Gastroesophageal sphincter (tissue), 4 donors: ENCODE results near the gene DMD. TPM values are rescaled to one million over a fixed set of nuclear protein-coding genes. Genes with fewer than 3 reads are reported as not detected.

Experiments used
- ATAC-seq: fragments of 150-250 bp; one replicate; pipeline ENCODE4 v1.9.1; 2016; ENCODE audit warnings: mild to moderate bottlenecking, moderate library complexity
- H3K27ac ChIP-seq, 4 donors: fragments of 200-600 bp; sonication (generic) in 3 of 4; 1 replicate in 3 of 4; 2 replicates in 1 of 4; pipeline ENCODE4 v1.5.1; 2016 to 2019
- H3K27me3 ChIP-seq: fragments of 200-600 bp; sonication (generic); one replicate; pipeline ENCODE4 v1.5.1; 2019
- H3K36me3 ChIP-seq, 2 donors: fragments of 200-600 bp; sonication (generic); one replicate each; pipeline ENCODE4 v1.5.1; 2019; ENCODE audit warnings: control low read depth in 1 of 2
- H3K4me1 ChIP-seq, 3 donors: fragments of 200-600 bp; sonication (generic); 1 replicate in 2 of 3; 2 replicates in 1 of 3; pipeline ENCODE4 v1.5.1; 2016 to 2019; ENCODE audit warnings: control low read depth in 2 of 3
- H3K4me3 ChIP-seq, 2 donors: fragments of 200-600 bp; sonication (generic); one replicate each; pipeline ENCODE4 v1.5.1; 2019; ENCODE audit warnings: mild to moderate bottlenecking in 1 of 2, moderate library complexity in 1 of 2
- H3K9me3 ChIP-seq, 3 donors: fragments of 200-600 bp; sonication (generic); one replicate each; pipeline ENCODE4 v1.5.1; 2017 to 2019; ENCODE audit warnings: control low read depth in 2 of 3
- EP300 ChIP-seq: sonication (generic); formaldehyde crosslinking; IDR thresholded peaks from one replicate; pipeline ENCODE4 v1.6.1; 2017; ENCODE audit warnings: antibody characterized with exemption, mild to moderate bottlenecking
- POLR2A ChIP-seq, 2 donors: fragments of 450-650 bp; IDR thresholded peaks; one replicate each; pipeline ENCODE4 v1.6.1; 2017; ENCODE audit warnings: antibody characterized with exemption in 2 of 2, mild to moderate bottlenecking in 2 of 2, moderate library complexity in 1 of 2
- POLR2AphosphoS5 ChIP-seq: sonication (generic); formaldehyde crosslinking; IDR thresholded peaks from one replicate; pipeline ENCODE4 v1.6.1; 2017; ENCODE audit warnings: antibody characterized with exemption
- WGBS, 2 donors: methylation state at CpG; one replicate each; pipeline ENCODE4 v1.1.5; 2018; ENCODE audit warnings: low coverage in 1 of 2; 5-methylcytosine and 5-hydroxymethylcytosine counted together
- total RNA-seq, 4 donors: library from RNA; depleted of rRNA; stranded (reverse); fragments of >200 nt; gene quantifications; one replicate each; pipeline ENCODE4 v1.1.0, GENCODE V29; 2016
- TF ChIP-seq, protein P1 (sequence below), 4 experiments: fragments of 200-600 bp in 2 of 4; fragments of 450-650 bp in 2 of 4; sonication (generic) in 1 of 4; IDR thresholded peaks; one replicate each; pipeline ENCODE4 v1.5.1; 2017 to 2019; ENCODE audit warnings: antibody characterized with exemption in 4 of 4, mild to moderate bottlenecking in 2 of 4, moderate library complexity in 2 of 4

DMD gene
- total RNA-seq, 4 donors from 2014 or later = 111 to 225 (median 183) TPM

DNA sequence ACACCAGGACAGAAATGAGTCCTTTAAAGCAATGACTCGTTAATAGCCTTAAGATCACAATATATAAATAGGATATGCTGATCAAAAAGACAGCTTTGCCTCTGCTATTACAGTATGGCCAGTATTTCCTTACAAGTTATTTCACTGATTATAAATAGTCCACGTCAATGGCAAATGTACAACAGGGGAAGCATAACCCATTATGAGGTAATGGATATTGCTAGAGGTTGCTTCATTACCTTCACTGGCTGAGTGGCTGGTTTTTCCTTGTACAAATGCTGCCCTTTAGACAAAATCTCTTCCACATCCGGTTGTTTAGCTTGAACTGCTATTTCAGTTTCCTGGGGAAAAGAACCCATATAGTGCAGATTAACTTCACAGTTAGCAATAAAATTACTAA lies 1374.9 kb downstream of the DMD start:
- H3K9me3 ChIP-seq = no peaks in the 10 kb centered on the region
- no peaks in the 10 kb centered on the region for H3K4me1 ChIP-seq
- TF ChIP-seq, protein P1, sequence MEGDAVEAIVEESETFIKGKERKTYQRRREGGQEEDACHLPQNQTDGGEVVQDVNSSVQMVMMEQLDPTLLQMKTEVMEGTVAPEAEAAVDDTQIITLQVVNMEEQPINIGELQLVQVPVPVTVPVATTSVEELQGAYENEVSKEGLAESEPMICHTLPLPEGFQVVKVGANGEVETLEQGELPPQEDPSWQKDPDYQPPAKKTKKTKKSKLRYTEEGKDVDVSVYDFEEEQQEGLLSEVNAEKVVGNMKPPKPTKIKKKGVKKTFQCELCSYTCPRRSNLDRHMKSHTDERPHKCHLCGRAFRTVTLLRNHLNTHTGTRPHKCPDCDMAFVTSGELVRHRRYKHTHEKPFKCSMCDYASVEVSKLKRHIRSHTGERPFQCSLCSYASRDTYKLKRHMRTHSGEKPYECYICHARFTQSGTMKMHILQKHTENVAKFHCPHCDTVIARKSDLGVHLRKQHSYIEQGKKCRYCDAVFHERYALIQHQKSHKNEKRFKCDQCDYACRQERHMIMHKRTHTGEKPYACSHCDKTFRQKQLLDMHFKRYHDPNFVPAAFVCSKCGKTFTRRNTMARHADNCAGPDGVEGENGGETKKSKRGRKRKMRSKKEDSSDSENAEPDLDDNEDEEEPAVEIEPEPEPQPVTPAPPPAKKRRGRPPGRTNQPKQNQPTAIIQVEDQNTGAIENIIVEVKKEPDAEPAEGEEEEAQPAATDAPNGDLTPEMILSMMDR (IDR thresholded peaks at IDR 0.05) = no peak
- no peak for TF ChIP-seq POLR2A (IDR thresholded peaks at IDR 0.05)
- no peak for TF ChIP-seq EP300
- TF ChIP-seq POLR2AphosphoS5 = no peak
- ATAC-seq = no peak
- no peak overlapping the region for H3K4me3 ChIP-seq
- WGBS, 2 donors = 53 to 62% methylated on average over 2 to 3 of the region's 3 CpGs
- H3K27me3 ChIP-seq = no peaks in the 10 kb centered on the region
- no peaks in the 10 kb centered on the region for H3K36me3 ChIP-seq
- H3K27ac ChIP-seq = no peak overlapping the region

DNA sequence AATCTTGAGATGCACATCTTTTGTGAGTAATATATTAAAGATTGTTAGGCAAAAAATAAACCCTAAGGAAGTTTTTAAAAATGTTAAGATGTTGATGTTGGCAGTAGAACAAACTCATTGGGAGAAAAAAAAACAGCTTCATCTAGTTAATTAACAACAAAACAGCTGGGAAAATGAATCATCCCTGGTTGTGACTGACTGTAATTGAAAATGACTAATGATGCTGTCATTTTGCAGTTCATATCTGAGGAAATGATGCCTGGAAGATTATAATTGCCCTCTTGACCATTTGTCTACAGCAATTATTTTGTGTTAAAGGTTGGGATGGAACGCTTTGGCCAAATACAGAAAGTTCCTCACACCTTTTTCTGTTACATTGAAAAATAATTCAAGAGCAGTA lies 1379.1 kb downstream of the DMD start:
- no peak for ATAC-seq
- H3K27me3 ChIP-seq = no peaks in the 10 kb centered on the region
- 0 to 22% methylated on average over 1 of the region's 1 CpG for WGBS, 2 donors
- no peak overlapping the region for H3K27ac ChIP-seq
- TF ChIP-seq POLR2A (IDR thresholded peaks at IDR 0.05) (no peak), EP300 (no peak), POLR2AphosphoS5 (no peak)
- TF ChIP-seq, protein P1 (IDR thresholded peaks at IDR 0.05) = no peak
- H3K36me3 ChIP-seq = no peaks in the 10 kb centered on the region
- no peaks in the 10 kb centered on the region for H3K9me3 ChIP-seq
- no peaks in the 10 kb centered on the region for H3K4me1 ChIP-seq
- H3K4me3 ChIP-seq = no peak overlapping the region

DNA sequence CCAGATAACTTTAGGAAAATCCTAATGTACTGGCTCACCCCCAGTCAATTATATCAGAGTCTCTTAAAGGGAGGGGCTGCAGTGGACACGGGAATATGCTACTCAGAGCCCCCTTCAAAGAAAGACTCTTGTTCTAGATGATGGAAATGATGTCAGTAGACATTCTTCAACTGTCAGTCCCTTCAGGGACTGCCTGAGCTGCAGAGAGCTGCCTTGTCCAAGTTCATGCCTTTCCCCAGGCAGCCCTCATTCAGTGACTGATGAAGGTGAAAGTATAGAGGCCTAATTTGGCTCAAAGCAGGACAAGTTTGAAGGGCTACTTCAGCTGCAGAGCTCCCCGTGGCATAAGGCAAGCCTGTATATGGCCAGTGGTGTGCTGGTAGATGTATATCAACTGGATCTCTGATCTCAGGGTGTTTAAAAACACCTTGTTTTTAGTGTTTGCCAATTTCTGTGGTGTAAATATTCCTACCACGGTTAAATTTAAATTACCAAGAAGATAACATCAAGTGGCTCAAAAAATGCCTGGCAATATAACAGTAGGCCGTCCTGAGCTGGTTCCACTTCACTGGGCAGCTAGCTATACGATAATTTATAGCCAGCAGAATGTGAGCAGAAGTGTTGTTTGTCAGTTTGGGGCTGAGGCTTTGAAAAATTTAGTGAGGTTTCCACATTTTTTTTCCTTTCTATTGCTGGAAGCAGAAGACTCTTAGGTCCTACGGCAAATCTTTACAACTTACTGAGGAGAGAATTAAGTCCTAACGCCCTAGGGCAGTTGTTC lies 1390.7 kb downstream of the DMD start:
- Histone ChIP-seq H3K27ac (no peak overlapping the region), H3K9me3 (no peaks in the 10 kb centered on the region), H3K4me3 (no peak overlapping the region), H3K4me1 (no peaks in the 10 kb centered on the region), H3K36me3 (no peaks in the 10 kb centered on the region), H3K27me3 (no peaks in the 10 kb centered on the region)
- ATAC-seq = no peak
- 61 to 66% methylated on average over 4 to 5 of the region's 7 CpGs for WGBS, 2 donors
- TF ChIP-seq EP300 (no peak), POLR2A (IDR thresholded peaks at IDR 0.05) (no peak), POLR2AphosphoS5 (no peak)
- TF ChIP-seq, protein P1 (IDR thresholded peaks at IDR 0.05) = no peak

DNA sequence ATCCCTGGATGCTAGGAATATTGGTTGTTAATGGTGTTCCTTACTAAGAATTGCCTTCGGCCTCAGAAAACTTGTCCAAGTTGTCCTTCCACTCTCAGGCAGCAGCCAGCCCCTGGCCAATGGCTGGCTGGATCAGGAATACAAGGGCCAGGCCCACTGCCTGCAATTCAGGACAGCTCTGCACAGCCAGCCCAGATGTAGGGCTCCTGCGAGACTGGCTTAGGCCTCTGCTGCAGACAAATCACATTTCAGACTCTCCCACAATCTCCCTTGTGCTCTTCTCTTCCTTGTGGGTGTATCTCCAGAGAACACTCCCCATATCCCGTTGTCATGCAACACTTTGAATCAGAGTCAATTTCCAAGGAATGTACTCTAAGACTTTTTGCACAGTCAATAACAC lies 1391.9 kb downstream of the DMD start:
- WGBS, 2 donors = 78% methylated on average over 3 of the region's 3 CpGs; no CpG with 5 or more reads in 1 of the 2 donors
- TF ChIP-seq POLR2AphosphoS5 = no peak
- Histone ChIP-seq H3K27ac (no peak overlapping the region), H3K4me1 (no peaks in the 10 kb centered on the region), H3K36me3 (no peaks in the 10 kb centered on the region), H3K27me3 (no peaks in the 10 kb centered on the region), H3K4me3 (no peak overlapping the region), H3K9me3 (no peaks in the 10 kb centered on the region)
- ATAC-seq = no peak

DNA sequence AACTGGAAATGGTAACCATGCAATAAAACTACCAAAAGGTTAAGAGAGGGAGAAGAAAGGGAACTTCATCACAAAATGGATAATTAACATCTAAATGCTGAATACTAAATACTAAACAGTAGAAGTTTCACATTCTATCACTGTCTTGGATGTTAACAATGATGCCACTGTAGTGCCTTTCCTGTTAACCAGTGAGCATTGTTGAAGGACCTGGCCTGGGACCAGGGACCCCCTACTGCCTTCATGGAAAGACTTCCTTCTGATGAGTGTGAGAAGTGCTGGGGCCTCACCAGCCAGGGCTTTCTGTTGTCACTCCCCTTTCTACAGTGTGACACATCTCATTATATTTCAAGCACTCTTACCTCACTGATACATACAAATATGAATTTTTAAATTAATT lies 1400.2 kb downstream of the DMD start:
- Histone ChIP-seq H3K36me3 (no peaks in the 10 kb centered on the region), H3K4me1 (no peaks in the 10 kb centered on the region), H3K27me3 (no peaks in the 10 kb centered on the region), H3K27ac (no peak overlapping the region), H3K9me3 (no peaks in the 10 kb centered on the region), H3K4me3 (no peak overlapping the region)
- ATAC-seq = no peak
- no peak for TF ChIP-seq POLR2AphosphoS5
- no peak for TF ChIP-seq EP300
- TF ChIP-seq, protein P1 (IDR thresholded peaks at IDR 0.05) = no peak
- no peak for TF ChIP-seq POLR2A (IDR thresholded peaks at IDR 0.05)
